Fibroblast of lung (primary cell): ENCODE measurements around the gene ETF1. TPM values are rescaled to one million over a fixed set of nuclear protein-coding genes. Genes with fewer than 3 reads are reported as not detected.

Source experiments
- DNase-seq, 2 donors: peaks; one replicate each; pipeline versions ENCODE4 v3.0.0 to v3.0.0-alpha.2; 2010; ENCODE audit warnings: low read depth in 2 of 2
- H2AFZ ChIP-seq: 2 replicates; pipeline ENCODE4 v1.5.1; 2012; ENCODE audit warnings: low read length, control low read depth, inconsistent platforms
- H3K27ac ChIP-seq: 2 replicates; pipeline ENCODE4 v1.5.1; 2011; ENCODE audit warnings: low read length, control low read depth; ENCODE audit not compliant: insufficient read depth
- H3K27me3 ChIP-seq: 2 replicates; pipeline ENCODE4 v1.5.1; 2011; ENCODE audit warnings: mild to moderate bottlenecking, low read length; ENCODE audit not compliant: control insufficient read depth, insufficient read depth
- H3K36me3 ChIP-seq: 2 replicates; pipeline ENCODE4 v1.5.1; 2011; ENCODE audit warnings: low read length; ENCODE audit not compliant: control insufficient read depth, insufficient read depth
- H3K4me1 ChIP-seq: 2 replicates; pipeline ENCODE4 v1.5.1; 2011; ENCODE audit warnings: low read length; ENCODE audit not compliant: control insufficient read depth, insufficient read depth; ENCODE audit errors: extremely low read depth
- H3K4me2 ChIP-seq: 2 replicates; pipeline ENCODE4 v1.5.1; 2011; ENCODE audit warnings: low read length, control low read depth; ENCODE audit not compliant: insufficient read depth; ENCODE audit errors: extremely low read depth
- H3K4me3 ChIP-seq, 4 experiments: fragments of 200-600 bp in 1 of 4; sonication (generic) in 1 of 4; replicated peaks in 1 of 4; 2 replicates each; pipeline ENCODE4 v1.5.1; 2011 to 2016; ENCODE audit warnings: low read length in 4 of 4, low read depth in 3 of 4, mild to moderate bottlenecking in 3 of 4, control low read depth in 2 of 4, inconsistent platforms in 1 of 4, mixed read lengths in 1 of 4; ENCODE audit not compliant: insufficient read depth in 1 of 4; ENCODE audit errors: control extremely low read depth in 1 of 4
- H3K79me2 ChIP-seq: 2 replicates; pipeline ENCODE4 v1.5.1; 2012; ENCODE audit warnings: mild to moderate bottlenecking, low read length, inconsistent platforms; ENCODE audit not compliant: control insufficient read depth, insufficient read depth
- H3K9ac ChIP-seq: 2 replicates; pipeline ENCODE4 v1.5.1; 2011; ENCODE audit warnings: mild to moderate bottlenecking, low read length, control low read depth; ENCODE audit not compliant: insufficient read depth
- H3K9me3 ChIP-seq: 2 replicates; pipeline ENCODE4 v1.5.1; 2012; ENCODE audit warnings: low read depth, low read length; ENCODE audit not compliant: control insufficient read depth, insufficient read depth
- H4K20me1 ChIP-seq: 2 replicates; pipeline ENCODE4 v1.5.1; 2011; ENCODE audit warnings: low read length; ENCODE audit not compliant: control insufficient read depth, insufficient read depth; ENCODE audit errors: extremely low read depth
- CTCF ChIP-seq, 2 donors: IDR thresholded peaks in 1 of 2; conservative IDR thresholded peaks in 1 of 2; 1 replicate in 1 of 2; 2 replicates in 1 of 2; pipeline ENCODE4 v1.5.1; 2011 to 2012; ENCODE audit warnings: low read length in 2 of 2, control low read depth in 1 of 2, inconsistent platforms in 1 of 2, low read depth in 1 of 2, mild to moderate bottlenecking in 1 of 2
- EZH2 ChIP-seq: IDR thresholded peaks from 2 replicates; pipeline ENCODE4 v1.5.1; 2012; ENCODE audit warnings: low read length, control low read depth, mild to moderate bottlenecking; ENCODE audit errors: missing control alignments
- polyA plus RNA-seq, 2 donors: library from polyadenylated mRNA; depleted of rRNA in 1 of 2; stranded (reverse) in 1 of 2; unstranded in 1 of 2; fragments of >200 nt; gene quantifications; 2 replicates each; pipeline ENCODE4 v1.2.1, GENCODE V29; 2011 to 2012; ENCODE audit warnings: missing spikeins in 1 of 2
- total RNA-seq: library from RNA; depleted of rRNA; stranded (reverse); fragments of >200 nt; gene quantifications from 2 replicates; pipeline ENCODE4 v1.2.1, GENCODE V29; 2014

ETF1 gene
- total and polyA plus RNA-seq, 2 donors (not counting 1 experiment from before 2014, with no cell fraction given) = 94.0 to 118 TPM

DNA sequence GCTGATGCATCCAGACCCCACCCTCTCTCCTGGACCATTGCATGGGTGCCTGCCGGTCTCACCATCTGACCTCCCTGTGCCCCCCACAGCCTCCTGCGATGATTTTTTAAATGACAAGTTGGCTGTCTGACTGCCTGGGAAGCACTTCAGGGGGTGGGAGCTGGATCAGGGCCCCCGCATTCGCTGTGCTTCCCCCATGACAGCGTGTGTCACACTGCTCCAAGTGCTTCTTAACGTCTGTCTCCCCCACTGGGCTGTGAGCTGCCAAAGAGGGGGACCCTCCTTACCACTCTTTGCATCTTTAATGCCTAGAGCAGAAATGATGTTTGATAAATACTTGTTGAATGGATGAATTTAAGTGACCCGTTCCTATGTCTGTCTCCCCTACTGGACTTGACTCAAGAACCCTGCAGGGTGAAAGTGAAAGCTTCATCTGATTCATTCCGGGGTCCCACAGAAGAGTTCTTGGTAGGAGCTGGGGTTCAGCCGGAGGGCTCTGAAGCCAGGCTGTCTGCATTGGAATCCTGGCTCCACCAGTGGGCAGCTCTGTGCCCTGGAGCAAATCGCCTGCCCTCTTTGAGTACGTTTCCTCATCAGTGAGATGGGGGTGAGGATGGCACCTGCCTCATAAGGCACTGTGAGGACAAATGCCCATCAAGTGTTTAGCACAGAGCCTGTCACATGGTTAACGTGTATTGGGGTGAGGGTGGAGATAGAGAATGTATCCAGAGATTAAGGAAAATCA lies 85.3 kb downstream of the ETF1 start:
- H3K9ac ChIP-seq = no peak overlapping the region
- peak overlapping the region; percentile 35 for H3K4me2 ChIP-seq
- no peak for DNase-seq
- TF ChIP-seq CTCF (conservative IDR thresholded peaks at IDR 0.05 in 1 of 2, IDR thresholded peaks at IDR 0.05 in 1 of 2; ENCODE audit: low read depth in 1 of 2, low read length in 2 of 2) (peak in 1 of 2 donors; percentile 19), EZH2 (no peak)
- no peak overlapping the region for H3K4me3 ChIP-seq
- H2AFZ ChIP-seq = no peak overlapping the region
- H3K36me3 ChIP-seq = no peaks in the 10 kb centered on the region
- no peaks in the 10 kb centered on the region for H4K20me1 ChIP-seq
- no peaks in the 10 kb centered on the region for H3K27me3 ChIP-seq
- H3K9me3 ChIP-seq = no peaks in the 10 kb centered on the region
- no peaks in the 10 kb centered on the region for H3K79me2 ChIP-seq
- no peak overlapping the region for H3K27ac ChIP-seq
- peaks cover 3% of the 10 kb centered on the region for H3K4me1 ChIP-seq

Other genes starting within 250 kb of the ETF1 start
- 0.26 and 3.0 TPM in 2 replicates for gene CDC25C, start 211.4 kb downstream of the ETF1 start, total RNA-seq
- gene CDC25C, start 211.4 kb downstream of the ETF1 start, polyA plus RNA-seq = 2.4 and 9.9 TPM in 2 replicates
- gene FAM53C, start 205.0 kb downstream of the ETF1 start, total RNA-seq = 36.0 and 44.9 TPM in 2 replicates
- gene FAM53C, start 205.0 kb downstream of the ETF1 start, polyA plus RNA-seq = 30.3 and 33.8 TPM in 2 replicates
- gene KDM3B, start 190.6 kb downstream of the ETF1 start, total RNA-seq = 39.8 and 49.4 TPM in 2 replicates
- 23.6 and 25.7 TPM in 2 replicates for gene KDM3B, start 190.6 kb downstream of the ETF1 start, polyA plus RNA-seq
- gene REEP2, start 104.2 kb downstream of the ETF1 start, total RNA-seq = 5.9 and 14.4 TPM in 2 replicates
- 6.1 and 17.7 TPM in 2 replicates for gene REEP2, start 104.2 kb downstream of the ETF1 start, polyA plus RNA-seq
- 7.2 and 8.8 TPM in 2 replicates for gene EGR1, start 77.8 kb downstream of the ETF1 start, total RNA-seq
- gene EGR1, start 77.8 kb downstream of the ETF1 start, polyA plus RNA-seq = 5.8 and 50.9 TPM in 2 replicates
- 482 and 522 TPM in 2 replicates for gene HSPA9, start 32.2 kb upstream of the ETF1 start, total RNA-seq
- 148 and 190 TPM in 2 replicates for gene HSPA9, start 32.2 kb upstream of the ETF1 start, polyA plus RNA-seq
- 421 and 557 TPM in 2 replicates for gene CTNNA1, start 210.2 kb upstream of the ETF1 start, total RNA-seq
- 181 and 204 TPM in 2 replicates for gene CTNNA1, start 210.2 kb upstream of the ETF1 start, polyA plus RNA-seq